ENCODE measurements around the gene RETREG2. TPM values are rescaled to one million over a fixed set of nuclear protein-coding genes. Genes with fewer than 3 reads are reported as not detected.

Gene RETREG2
- polyA plus RNA-seq, 5 donors = 73.4 to 88.4 (median 80.1) TPM

- DNase-seq = no peak
Observed at GRCh38 chr2:219167997-219168396, 10.1 kb upstream of the RETREG2 start.

GRCh38 chr2:219168526-219168925 lies 9.5 kb upstream of the RETREG2 start:
- DNase-seq = no peak

- no peak for DNase-seq
Observed at GRCh38 chr2:219168932-219169331, 9.1 kb upstream of the RETREG2 start.

GRCh38 chr2:219169930-219170654 lies 8.0 kb upstream of the RETREG2 start, which contains the start of gene SLC23A3:
SLC23A3 (minus strand) TSS chr2:219170029; CDS start chr2:219169984, 45 bp downstream.
- DNase-seq = no peak

- DNase-seq = peak in 1 of 2 donors; percentile 34
Observed at GRCh38 chr2:219171231-219171651, 6.8 kb upstream of the RETREG2 start.

GRCh38 chr2:219172231-219173154 lies 5.6 kb upstream of the RETREG2 start:
- no peak for DNase-seq

- DNase-seq = no peak
Observed at GRCh38 chr2:219173176-219173575, 4.9 kb upstream of the RETREG2 start.

- DNase-seq = no peak
Observed at GRCh38 chr2:219174146-219174545, 3.9 kb upstream of the RETREG2 start.

GRCh38 chr2:219174801-219175200 lies 3.3 kb upstream of the RETREG2 start:
- no peak for DNase-seq

- DNase-seq = no peak
Observed at GRCh38 chr2:219175486-219175885, 2.6 kb upstream of the RETREG2 start.

GRCh38 chr2:219175928-219176817 lies 1.9 kb upstream of the RETREG2 start:
- DNase-seq = peak in 1 of 2 donors; percentile 17

- peak; percentile 79 to 85 for DNase-seq
Observed at GRCh38 chr2:219176818-219177551, 1.1 kb upstream of the RETREG2 start, which contains the start of gene CNPPD1. CNPPD1 (minus strand) TSS chr2:219176925; CDS start chr2:219176828, 97 bp downstream.

GRCh38 chr2:219178377-219179175 lies 501 bp downstream of the RETREG2 start:
- no peak for DNase-seq

- no peak for DNase-seq
Observed at GRCh38 chr2:219179601-219180465, 1.8 kb downstream of the RETREG2 start.

- DNase-seq = no peak
Observed at GRCh38 chr2:219180961-219181360, 2.9 kb downstream of the RETREG2 start.

GRCh38 chr2:219181531-219181930 lies 3.5 kb downstream of the RETREG2 start:
- DNase-seq = no peak

- no peak for DNase-seq
Observed at GRCh38 chr2:219182331-219183150, 4.5 kb downstream of the RETREG2 start.

Data from right lung (tissue), 5 donors.